PC-9 (cell line): ENCODE measurements around the gene RFXAP. TPM values are rescaled to one million over a fixed set of nuclear protein-coding genes. Genes with fewer than 3 reads are reported as not detected.

Source experiments
- BruUV-seq: library from RNA; stranded (reverse); fragments of 400-500 nt; replicated peaks from 2 replicates; lab custom pipeline; 2021; lab: Mats Ljungman, UMichigan
- CTCF ChIA-PET: fragments of 300-600 bp; sonication (Branson Sonifier 250); formaldehyde crosslinking; loops from one replicate; lab custom pipeline; 2022; ENCODE audit warnings: antibody characterized with exemption; lab: Charles Lee
- POLR2A ChIA-PET: fragments of 300-600 bp; sonication (Branson Sonifier 250); formaldehyde crosslinking; loops from one replicate; lab custom pipeline; 2022; ENCODE audit warnings: antibody characterized with exemption; ENCODE audit not compliant: unreplicated experiment; lab: Charles Lee
- DNase-seq, 2 experiments: peaks; one replicate each; pipeline versions ENCODE4 v3.0.0 to v3.0.0-alpha.2; 2015 to 2022; ENCODE audit warnings: mixed read lengths in 1 of 2
- H2AFZ ChIP-seq: fragments of 200-600 bp; sonication (generic); 2 replicates; pipeline ENCODE4 v1.8.1; 2017; ENCODE audit warnings: antibody characterized with exemption
- H3F3A ChIP-seq: fragments of 200-600 bp; sonication (generic); 2 replicates; pipeline ENCODE4 v1.8.1; 2017; ENCODE audit warnings: antibody characterized with exemption, mild to moderate bottlenecking, low read depth; ENCODE audit not compliant: insufficient read depth
- H3K27ac ChIP-seq: fragments of 200-600 bp; sonication (generic); 2 replicates; pipeline ENCODE4 v1.6.1; 2016; ENCODE audit warnings: mixed run types
- H3K27me3 ChIP-seq: fragments of 200-600 bp; sonication (generic); 2 replicates; pipeline ENCODE4 v1.6.1; 2016; ENCODE audit warnings: low read depth, mixed run types; ENCODE audit not compliant: insufficient read depth
- H3K36me3 ChIP-seq: fragments of 200-600 bp; sonication (generic); 2 replicates; pipeline ENCODE4 v1.6.1; 2016; ENCODE audit warnings: low read depth, mixed run types
- H3K4me1 ChIP-seq: fragments of 200-600 bp; sonication (generic); replicated peaks from 2 replicates; pipeline ENCODE4 v1.6.1; 2016; ENCODE audit warnings: mixed run types; ENCODE audit not compliant: insufficient read depth
- H3K4me2 ChIP-seq: fragments of 200-600 bp; sonication (generic); 2 replicates; pipeline ENCODE4 v1.6.1; 2017; ENCODE audit warnings: mixed run types
- H3K4me3 ChIP-seq: fragments of 200-600 bp; sonication (generic); 2 replicates; pipeline ENCODE4 v1.6.1; 2016; ENCODE audit warnings: mixed run types
- H3K79me2 ChIP-seq: fragments of 200-600 bp; sonication (generic); 2 replicates; pipeline ENCODE4 v1.6.1; 2017; ENCODE audit warnings: low read depth, mixed run types
- H3K9me2 ChIP-seq: fragments of 200-600 bp; sonication (generic); 2 replicates; pipeline ENCODE4 v1.8.1; 2017; ENCODE audit warnings: mild to moderate bottlenecking; ENCODE audit not compliant: insufficient read depth
- H3K9me3 ChIP-seq: fragments of 200-600 bp; sonication (generic); 2 replicates; pipeline ENCODE4 v1.8.1; 2016; ENCODE audit warnings: low read depth; ENCODE audit not compliant: insufficient read depth
- H4K20me1 ChIP-seq: fragments of 200-600 bp; sonication (generic); 2 replicates; pipeline ENCODE4 v1.8.1; 2017; ENCODE audit not compliant: insufficient read depth
- EZH2 ChIP-seq: fragments of 200-600 bp; sonication (generic); IDR thresholded peaks from 2 replicates; pipeline ENCODE4 v1.8.0; 2017; ENCODE audit warnings: antibody characterized with exemption, low read depth
- intact Hi-C: fragments of 100-400 bp; cut with micrococcal nuclease; formaldehyde crosslinking; loops from one replicate; pipeline ENCODE4 v1.10.0; 2022; ENCODE audit not compliant: unreplicated experiment
- total RNA-seq: library from RNA; stranded (reverse); gene quantifications from 2 replicates; pipeline ENCODE4 v1.2.3, GENCODE V29; 2021
- TF ChIP-seq, protein P1 (sequence below): fragments of 200-600 bp; sonication (generic); conservative IDR thresholded peaks from 2 replicates; pipeline ENCODE4 v1.6.1; 2017; ENCODE audit warnings: mixed run types, antibody characterized with exemption, mild to moderate bottlenecking, moderate library complexity

The RFXAP gene
- total RNA-seq, 1 experiment from 2014 or later, result 5.6 TPM

DNA sequence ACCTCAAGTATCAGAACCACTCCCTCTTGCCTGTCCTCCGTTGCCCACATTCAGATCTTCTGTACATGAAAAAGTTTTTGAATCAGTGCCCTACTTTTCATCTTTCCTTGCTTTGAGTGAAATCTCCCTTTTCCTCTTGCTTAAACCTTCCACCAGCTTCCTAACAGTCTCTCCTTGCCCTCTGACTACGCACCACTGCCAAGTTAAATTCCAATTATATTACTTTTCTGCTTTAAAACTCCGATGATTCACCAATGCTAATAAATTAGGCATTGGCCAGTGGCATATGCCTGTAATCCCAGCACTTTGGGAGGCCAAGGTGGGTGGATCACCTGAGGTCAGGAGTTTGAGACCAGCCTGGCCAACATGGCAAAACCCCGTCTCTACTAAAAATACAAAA lies 30.7 kb upstream of the RFXAP start:
- CTCF ChIA-PET, result no interaction called here
- Histone ChIP-seq H3K27me3 (no peaks in the 10 kb centered on the region), H2AFZ (no peak overlapping the region), H3K36me3 (no peaks in the 10 kb centered on the region), H3K9me3 (no peaks in the 10 kb centered on the region; the same call in 1 of the 2 replicates), H3K4me2 (no peak overlapping the region), H3K4me3 (no peak overlapping the region), H3K4me1 (peaks cover 12% of the 10 kb centered on the region), H3K27ac (no peak overlapping the region), H3K79me2 (no peaks in the 10 kb centered on the region), H3F3A (no peaks in the 10 kb centered on the region), H3K9me2 (no peaks in the 10 kb centered on the region), H4K20me1 (no peaks in the 10 kb centered on the region)
- DNase-seq, result no peak
- TF ChIP-seq, protein P1, sequence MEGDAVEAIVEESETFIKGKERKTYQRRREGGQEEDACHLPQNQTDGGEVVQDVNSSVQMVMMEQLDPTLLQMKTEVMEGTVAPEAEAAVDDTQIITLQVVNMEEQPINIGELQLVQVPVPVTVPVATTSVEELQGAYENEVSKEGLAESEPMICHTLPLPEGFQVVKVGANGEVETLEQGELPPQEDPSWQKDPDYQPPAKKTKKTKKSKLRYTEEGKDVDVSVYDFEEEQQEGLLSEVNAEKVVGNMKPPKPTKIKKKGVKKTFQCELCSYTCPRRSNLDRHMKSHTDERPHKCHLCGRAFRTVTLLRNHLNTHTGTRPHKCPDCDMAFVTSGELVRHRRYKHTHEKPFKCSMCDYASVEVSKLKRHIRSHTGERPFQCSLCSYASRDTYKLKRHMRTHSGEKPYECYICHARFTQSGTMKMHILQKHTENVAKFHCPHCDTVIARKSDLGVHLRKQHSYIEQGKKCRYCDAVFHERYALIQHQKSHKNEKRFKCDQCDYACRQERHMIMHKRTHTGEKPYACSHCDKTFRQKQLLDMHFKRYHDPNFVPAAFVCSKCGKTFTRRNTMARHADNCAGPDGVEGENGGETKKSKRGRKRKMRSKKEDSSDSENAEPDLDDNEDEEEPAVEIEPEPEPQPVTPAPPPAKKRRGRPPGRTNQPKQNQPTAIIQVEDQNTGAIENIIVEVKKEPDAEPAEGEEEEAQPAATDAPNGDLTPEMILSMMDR, result no peak
- TF ChIP-seq EZH2, result no peak
- intact Hi-C loops, result no loop called here
- no TSS peak for BruUV-seq
- POLR2A ChIA-PET, result no interaction called here

DNA sequence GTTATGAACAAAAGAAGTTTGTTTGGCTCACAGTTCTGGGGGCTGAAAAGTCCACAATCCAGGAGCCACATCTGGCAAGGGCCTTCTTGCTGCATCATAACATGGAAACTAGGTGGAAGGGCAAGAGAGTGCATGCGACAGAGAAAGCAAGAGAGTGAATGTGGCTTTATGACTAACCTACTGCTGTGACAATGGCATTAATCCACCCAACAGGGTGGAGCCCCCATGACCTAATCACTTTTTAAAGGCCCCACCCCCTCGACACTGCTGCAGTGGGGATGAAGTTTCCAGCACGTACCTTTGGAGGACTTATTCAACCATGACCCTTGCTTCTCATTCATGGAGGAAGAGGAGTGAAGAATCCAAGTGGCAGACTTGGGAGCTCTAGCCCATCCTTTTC lies 30.0 kb upstream of the RFXAP start:
- H3F3A ChIP-seq, result no peaks in the 10 kb centered on the region
- H3K9me2 ChIP-seq, result no peaks in the 10 kb centered on the region
- BruUV-seq, result no TSS peak
- ChIA-PET POLR2A (no interaction called here), CTCF (no interaction called here)
- H3K27ac ChIP-seq, result no peak overlapping the region
- no peaks in the 10 kb centered on the region for H3K79me2 ChIP-seq
- peaks cover 12% of the 10 kb centered on the region for H3K4me1 ChIP-seq
- TF ChIP-seq EZH2, result no peak
- TF ChIP-seq, protein P1, result no peak
- no peak overlapping the region for H3K4me2 ChIP-seq
- intact Hi-C loops, result no loop called here
- H3K36me3 ChIP-seq, result no peaks in the 10 kb centered on the region
- no peaks in the 10 kb centered on the region for H4K20me1 ChIP-seq
- no peak overlapping the region for H2AFZ ChIP-seq
- no peaks in the 10 kb centered on the region; the same call in 1 of the 2 replicates for H3K9me3 ChIP-seq
- no peak overlapping the region for H3K4me3 ChIP-seq
- no peaks in the 10 kb centered on the region for H3K27me3 ChIP-seq
- peak in 1 of 2 experiments; percentile 39 for DNase-seq

DNA sequence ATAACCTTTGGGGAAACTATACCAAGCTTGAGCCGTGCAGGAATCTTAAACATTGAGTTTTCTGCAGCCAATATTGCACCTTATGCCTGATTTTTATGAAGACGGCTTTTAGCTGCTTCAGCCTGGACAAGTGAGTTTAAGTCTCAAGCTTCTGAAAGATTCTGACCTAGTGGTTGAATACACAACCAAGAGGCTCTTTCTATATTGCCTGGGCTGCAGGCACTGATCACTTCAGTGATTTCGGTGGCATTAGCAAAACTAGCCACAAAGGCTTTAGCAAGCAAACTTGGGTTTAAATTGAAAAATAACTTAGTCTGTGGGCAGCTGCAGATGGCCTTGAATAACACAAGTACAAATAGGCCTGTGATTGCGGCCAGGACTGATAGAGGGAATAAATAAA lies 29.3 kb upstream of the RFXAP start:
- Histone ChIP-seq H3K4me2 (no peak overlapping the region), H3K79me2 (no peaks in the 10 kb centered on the region), H3F3A (no peaks in the 10 kb centered on the region), H3K9me3 (no peaks in the 10 kb centered on the region; the same call in 1 of the 2 replicates), H3K27me3 (no peaks in the 10 kb centered on the region), H3K4me3 (no peak overlapping the region), H3K36me3 (no peaks in the 10 kb centered on the region), H2AFZ (no peak overlapping the region), H3K9me2 (no peaks in the 10 kb centered on the region), H3K27ac (no peak overlapping the region), H4K20me1 (no peaks in the 10 kb centered on the region), H3K4me1 (peaks cover 12% of the 10 kb centered on the region)
- BruUV-seq, result no TSS peak
- ChIA-PET POLR2A (no interaction called here), CTCF (no interaction called here)
- intact Hi-C loops, result no loop called here
- no peak for DNase-seq
- no peak for TF ChIP-seq EZH2
- TF ChIP-seq, protein P1, result no peak
